SIG-M5 (cell line): ENCODE measurements around the gene RRAGA.
"Not testable (repeated sequence)": the region's sequence is repeated elsewhere in the genome, so short reads cannot be mapped to it uniquely, and the experiment has no call there.

Source experiments
- DNase-seq: peaks from one replicate; lab custom pipeline; 2025; lab: John Stamatoyannopoulos, UW

The RRAGA gene

DNA sequence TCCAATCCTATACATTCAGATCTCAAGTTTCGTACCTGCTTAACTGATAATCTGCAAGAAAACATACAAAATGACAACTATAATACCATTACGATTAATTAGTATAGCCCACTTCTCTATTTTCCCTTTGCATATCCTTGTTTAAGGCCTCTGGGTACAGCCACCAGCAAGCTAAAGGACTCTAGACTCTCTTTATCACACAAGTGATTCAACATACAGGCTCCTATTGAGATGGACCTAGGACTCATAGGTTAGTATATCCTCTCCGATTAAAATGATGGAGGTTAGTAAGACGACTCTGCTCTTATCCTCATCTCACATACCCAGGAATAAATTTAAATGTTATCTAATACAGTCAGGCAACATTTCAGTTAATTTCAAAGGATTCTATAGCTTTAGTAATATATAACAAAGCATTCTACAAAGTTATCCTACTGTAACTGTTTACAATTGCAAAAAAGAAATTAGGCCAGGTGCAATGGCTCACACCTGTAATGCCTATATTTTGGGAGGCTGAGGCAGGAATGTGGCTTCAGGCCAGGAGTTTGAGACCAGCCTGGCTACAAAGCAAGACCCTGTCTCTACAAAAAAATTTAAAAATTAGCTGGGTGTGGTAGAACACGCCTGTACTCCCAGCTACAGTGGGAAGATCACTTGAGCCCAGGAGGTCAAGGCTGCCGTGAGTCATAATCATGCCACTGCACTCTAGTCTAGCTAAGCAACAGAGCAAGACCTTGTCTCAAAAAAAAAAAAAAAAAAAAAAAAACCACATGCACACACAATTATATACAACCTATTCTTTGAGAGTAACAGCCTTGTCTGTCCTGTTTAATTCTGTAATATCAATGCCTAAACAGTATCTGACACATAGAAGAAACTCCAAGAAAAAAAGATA, 38.1 kb downstream of the RRAGA start:
- DNase-seq, result no peak

DNA sequence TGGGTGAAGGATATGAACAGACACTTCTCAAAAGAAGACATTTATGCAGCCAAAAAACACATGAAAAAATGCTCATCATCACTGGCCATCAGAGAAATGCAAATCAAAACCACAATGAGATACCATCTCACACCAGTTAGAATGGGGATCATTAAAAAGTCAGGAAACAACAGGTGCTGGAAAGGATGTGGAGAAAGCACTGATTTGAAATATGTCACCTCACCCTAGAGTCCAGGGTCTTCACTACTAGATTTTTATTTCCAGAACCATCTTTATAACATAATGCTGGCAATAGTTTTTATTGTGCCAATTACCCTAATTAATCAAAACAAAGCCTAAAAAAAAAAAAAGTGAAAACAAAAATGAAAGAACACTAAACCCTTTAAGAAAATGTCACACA, 48.2 kb downstream of the RRAGA start:
- DNase-seq, result not testable (repeated sequence)
